WTC11 (cell line): ENCODE results near the gene HOXA2. TPM values are rescaled to one million over a fixed set of nuclear protein-coding genes. Genes with fewer than 3 reads are reported as not detected.

Source experiments
- ATAC-seq: fragments of 200-7000 bp; cut with Tn5 transposase; 2 replicates; pipeline ENCODE4 v1.10.0; 2021; ENCODE audit warnings: mild to moderate bottlenecking, moderate library complexity
- CTCF ChIA-PET: fragments of 300-600 bp; sonication (Branson Sonifier 250); formaldehyde crosslinking; loops from one replicate; lab custom pipeline; 2021; ENCODE audit warnings: antibody characterized with exemption; lab: Charles Lee
- POLR2A ChIA-PET: fragments of 350-600 bp; sonication (Branson Sonifier 250); formaldehyde crosslinking; loops from one replicate; lab custom pipeline; 2021; ENCODE audit warnings: antibody characterized with exemption; lab: Charles Lee
- DNase-seq: peaks from one replicate; pipeline ENCODE4 v3.0.0; 2021; ENCODE audit warnings: low spot score
- H3K27ac Mint-ChIP-seq: 2 replicates; pipeline ENCODE4 v1.8.0; 2021; ENCODE audit warnings: mixed read lengths
- H3K27me3 Mint-ChIP-seq: 2 replicates; pipeline ENCODE4 v1.8.0; 2021; ENCODE audit warnings: low read depth, mild to moderate bottlenecking, moderate library complexity, mixed read lengths
- H3K36me3 Mint-ChIP-seq: 2 replicates; pipeline ENCODE4 v1.8.0; 2021; ENCODE audit warnings: mixed read lengths
- H3K4me1 Mint-ChIP-seq: 2 replicates; pipeline ENCODE4 v1.8.0; 2022; ENCODE audit warnings: mixed read lengths
- H3K4me3 Mint-ChIP-seq: 2 replicates; pipeline ENCODE4 v1.8.0; 2021; ENCODE audit warnings: mild to moderate bottlenecking, moderate library complexity, mixed read lengths
- H3K9me3 Mint-ChIP-seq: 2 replicates; pipeline ENCODE4 v1.8.0; 2021; ENCODE audit warnings: mixed read lengths
- E2F5 ChIP-seq: sonication (generic); formaldehyde crosslinking; IDR thresholded peaks from 2 replicates; pipeline ENCODE4 v1.8.1; 2022; ENCODE audit warnings: mild to moderate bottlenecking, moderate library complexity, missing genetic modification reagents
- ERG ChIP-seq: fragments of 250-450 bp; sonication (Bioruptor Pico); IDR thresholded peaks from 2 replicates; pipeline ENCODE4 v1.8.0; 2021; ENCODE audit warnings: mild to moderate bottlenecking
- FOXJ3 ChIP-seq: sonication (generic); formaldehyde crosslinking; IDR thresholded peaks from 2 replicates; pipeline ENCODE4 v1.9.0; 2021; ENCODE audit warnings: missing genetic modification reagents, mild to moderate bottlenecking, borderline replicate concordance
- HMGXB4 ChIP-seq: sonication (generic); formaldehyde crosslinking; IDR thresholded peaks from 2 replicates; pipeline ENCODE4 v1.8.1; 2023; ENCODE audit warnings: mild to moderate bottlenecking, moderate library complexity, missing genetic modification reagents
- IRF1 ChIP-seq: sonication (generic); formaldehyde crosslinking; IDR thresholded peaks from 2 replicates; pipeline ENCODE4 v1.8.0; 2023; ENCODE audit warnings: missing genetic modification reagents
- JUN ChIP-seq: sonication (generic); formaldehyde crosslinking; IDR thresholded peaks from 2 replicates; pipeline ENCODE4 v1.8.0; 2023; ENCODE audit warnings: mild to moderate bottlenecking, missing genetic modification reagents
- MAX ChIP-seq: sonication (generic); formaldehyde crosslinking; IDR thresholded peaks from 2 replicates; pipeline ENCODE4 v1.8.0; 2022; ENCODE audit warnings: mild to moderate bottlenecking, missing genetic modification reagents
- MLX ChIP-seq: sonication (generic); formaldehyde crosslinking; IDR thresholded peaks from 2 replicates; pipeline ENCODE4 v1.8.1; 2023; ENCODE audit warnings: mild to moderate bottlenecking, missing genetic modification reagents, moderate library complexity
- MXD4 ChIP-seq: fragments of 250-450 bp; sonication (Bioruptor Pico); IDR thresholded peaks from 2 replicates; pipeline ENCODE4 v1.8.0; 2021; ENCODE audit warnings: mild to moderate bottlenecking, moderate library complexity, borderline replicate concordance
- MYBL2 ChIP-seq: sonication (generic); formaldehyde crosslinking; IDR thresholded peaks from 2 replicates; pipeline ENCODE4 v1.8.1; 2023; ENCODE audit warnings: mild to moderate bottlenecking, moderate library complexity, missing genetic modification reagents
- NFE2L1 ChIP-seq: sonication (generic); formaldehyde crosslinking; IDR thresholded peaks from 2 replicates; pipeline ENCODE4 v1.8.1; 2023; ENCODE audit warnings: missing genetic modification reagents
- NFYB ChIP-seq: sonication (generic); formaldehyde crosslinking; conservative IDR thresholded peaks from 2 replicates; pipeline ENCODE4 v1.8.0; 2022; ENCODE audit warnings: low read depth, missing genetic modification reagents
- TCF7 ChIP-seq: sonication (generic); formaldehyde crosslinking; IDR thresholded peaks from 2 replicates; pipeline ENCODE4 v1.8.0; 2022; ENCODE audit warnings: mild to moderate bottlenecking, low read depth, missing genetic modification reagents, moderate library complexity
- TP53 ChIP-seq: sonication (generic); formaldehyde crosslinking; IDR thresholded peaks from 2 replicates; pipeline ENCODE4 v1.8.1; 2023; ENCODE audit warnings: mild to moderate bottlenecking, missing genetic modification reagents
- ZBTB43 ChIP-seq: sonication (generic); formaldehyde crosslinking; IDR thresholded peaks from 2 replicates; pipeline ENCODE4 v1.8.1; 2023; ENCODE audit warnings: mild to moderate bottlenecking, missing genetic modification reagents
- ZNF317 ChIP-seq: sonication (generic); formaldehyde crosslinking; IDR thresholded peaks from 2 replicates; pipeline ENCODE4 v1.8.1; 2023; ENCODE audit warnings: low read depth, mild to moderate bottlenecking, moderate library complexity, missing genetic modification reagents, borderline replicate concordance
- ZNF396 ChIP-seq: fragments of 250-450 bp; sonication (Bioruptor Pico); IDR thresholded peaks from 2 replicates; pipeline ENCODE4 v1.8.0; 2021; ENCODE audit warnings: mild to moderate bottlenecking, moderate library complexity, borderline replicate concordance
- ZNF416 ChIP-seq: fragments of 250-450 bp; sonication (Bioruptor Pico); IDR thresholded peaks from 2 replicates; pipeline ENCODE4 v1.9.0; 2021; ENCODE audit warnings: mild to moderate bottlenecking, inconsistent platforms
- ZNF423 ChIP-seq: fragments of 250-450 bp; sonication (Bioruptor Pico); IDR thresholded peaks from 2 replicates; pipeline ENCODE4 v2.1.2; 2022; ENCODE audit warnings: mild to moderate bottlenecking, moderate library complexity
- total RNA-seq: library from RNA; stranded (reverse); gene quantifications from 3 replicates; pipeline ENCODE4 v1.2.3, GENCODE V29; 2021

Gene HOXA2
- total RNA-seq, 1 experiment from 2014 or later = not detected

GRCh38 chr7:27134392-27134791, 31.9 kb upstream of the HOXA2 start:
- Mint-ChIP-seq H3K4me1 (peaks cover 13% of the 10 kb centered on the region; the same call in 1 of the 2 replicates), H3K4me3 (no peak overlapping the region), H3K27me3 (peaks cover 96% of the 10 kb centered on the region)

GRCh38 chr7:27133409-27134231, 31.1 kb upstream of the HOXA2 start:
- POLR2A ChIA-PET = no interaction called here
- Mint-ChIP-seq H3K27me3 (peaks cover 96% of the 10 kb centered on the region), H3K4me1 (peaks cover 12% of the 10 kb centered on the region; the same call in 1 of the 2 replicates), H3K27ac (no peak overlapping the region), H3K9me3 (no peaks in the 10 kb centered on the region), H3K4me3 (no peak overlapping the region), H3K36me3 (no peaks in the 10 kb centered on the region; the same call in 1 of the 2 replicates)
- DNase-seq (no peak), ATAC-seq (no peak)
- CTCF ChIA-PET = interaction anchor here (1.0 to 1.7 kb wide), 2 partner anchors 10 to 28 kb away, joined by 4 to 6 read pairs; partner anchors contain the start of gene HOXA5
- no peak for TF ChIP-seq ZNF416 (CRISPR knock-in tag)

More at GRCh38 chr7:27134392-27134791, 31.9 kb upstream of the HOXA2 start:
- ChIA-PET POLR2A (no interaction called here), CTCF (interaction anchor here (1.0 to 1.7 kb wide), 2 partner anchors 9 to 27 kb away, joined by 4 to 6 read pairs; partner anchors contain the start of gene HOXA5)
- H3K27ac Mint-ChIP-seq = no peak overlapping the region
- DNase-seq (no peak), ATAC-seq (no peak)
- TF ChIP-seq ZBTB43 (CRISPR knock-in tag) (no peak), TP53 (CRISPR knock-in tag) (no peak), MLX (no peak), ZNF396 (CRISPR knock-in tag) (no peak), TCF7 (CRISPR knock-in tag) (no peak), HMGXB4 (CRISPR knock-in tag) (no peak), ZNF317 (CRISPR knock-in tag) (no peak), ERG (CRISPR knock-in tag) (no peak)
- H3K9me3 Mint-ChIP-seq = no peaks in the 10 kb centered on the region
- H3K36me3 Mint-ChIP-seq = no peaks in the 10 kb centered on the region; the same call in 1 of the 2 replicates

GRCh38 chr7:27132978-27133377, 30.5 kb upstream of the HOXA2 start:
- CTCF ChIA-PET = interaction anchor here (1.7 kb wide), 1 partner anchor 11 kb away, joined by 6 read pairs; the partner anchor contains the start of gene HOXA5
- Mint-ChIP-seq H3K27ac (no peak overlapping the region), H3K4me3 (no peak overlapping the region), H3K4me1 (peaks cover 12% of the 10 kb centered on the region; the same call in 1 of the 2 replicates), H3K27me3 (peaks cover 96% of the 10 kb centered on the region), H3K9me3 (no peaks in the 10 kb centered on the region), H3K36me3 (no peaks in the 10 kb centered on the region; the same call in 1 of the 2 replicates)
- no peak for DNase-seq
- TF ChIP-seq MAX = no peak
- TF ChIP-seq ZNF423 (CRISPR knock-in tag) = no peak
- no peak for TF ChIP-seq NFYB (CRISPR knock-in tag)
- no peak for TF ChIP-seq MXD4 (CRISPR knock-in tag)
- TF ChIP-seq MYBL2 (CRISPR knock-in tag) = no peak
- TF ChIP-seq E2F5 (CRISPR knock-in tag) = no peak
- TF ChIP-seq JUN (CRISPR knock-in tag) = no peak
- TF ChIP-seq MLX = no peak
- TF ChIP-seq IRF1 (CRISPR knock-in tag) = no peak
- no peak for TF ChIP-seq ZNF317 (CRISPR knock-in tag)
- TF ChIP-seq TP53 (CRISPR knock-in tag) = no peak
- TF ChIP-seq NFE2L1 (CRISPR knock-in tag) = no peak
- no peak for TF ChIP-seq FOXJ3 (CRISPR knock-in tag)
- TF ChIP-seq TCF7 (CRISPR knock-in tag) = no peak
- TF ChIP-seq, all 79 proteins: peak for 0
- ATAC-seq = no peak
- POLR2A ChIA-PET = no interaction called here
